HL-60 (cell line): Measurements from ENCODE around the gene BCAN.

Experiments used
- CTCF ChIP-seq: IDR thresholded peaks from one replicate; pipeline ENCODE4 v1.5.1; 2011; ENCODE audit warnings: low read length, control low read depth, inconsistent platforms; ENCODE audit not compliant: insufficient read depth
- POLR2AphosphoS5 ChIP-seq: IDR thresholded peaks from 2 replicates; pipeline ENCODE4 v1.6.1; 2012; ENCODE audit warnings: low read depth
- TF ChIP-seq, protein P1 (sequence below): IDR thresholded peaks from 2 replicates; pipeline ENCODE4 v1.6.1; 2012; ENCODE audit warnings: low read depth; ENCODE audit not compliant: insufficient replicate concordance

DNA sequence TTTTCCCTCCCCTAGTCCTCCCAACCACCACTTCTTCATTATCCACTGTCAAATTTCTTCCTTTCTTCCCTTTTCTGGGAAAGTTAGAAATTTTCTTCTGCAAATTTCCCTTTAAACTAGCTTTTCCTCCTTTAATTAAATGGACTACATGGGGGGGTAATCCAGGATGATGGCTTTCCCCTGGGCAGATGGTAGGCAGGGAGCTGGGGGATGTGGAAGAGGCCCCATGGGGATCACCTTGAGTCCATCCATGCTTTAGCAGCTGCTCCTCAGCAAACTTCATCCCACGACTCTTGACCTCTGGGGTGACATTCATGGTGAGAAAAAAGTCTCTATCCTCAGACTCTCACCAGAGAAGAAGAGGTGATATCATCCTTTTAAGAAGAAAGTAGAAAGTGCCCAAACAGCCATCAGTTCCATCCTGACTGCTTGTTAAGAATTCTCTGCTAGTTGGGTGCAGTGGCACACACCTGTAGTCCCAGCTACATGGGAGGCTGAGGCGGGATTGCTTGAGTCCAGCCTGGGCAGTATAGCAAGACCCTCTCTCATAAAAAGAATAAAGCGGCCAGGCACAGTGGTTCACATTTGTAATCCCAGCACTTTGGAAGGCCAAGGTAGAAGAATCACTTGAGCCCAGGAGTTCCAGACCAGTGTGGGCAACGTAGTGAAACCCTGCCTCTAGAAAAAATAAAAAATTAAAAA lies 43.0 kb upstream of the BCAN start:
- TF ChIP-seq CTCF (no peak), POLR2AphosphoS5 (no peak)
- TF ChIP-seq, protein P1, sequence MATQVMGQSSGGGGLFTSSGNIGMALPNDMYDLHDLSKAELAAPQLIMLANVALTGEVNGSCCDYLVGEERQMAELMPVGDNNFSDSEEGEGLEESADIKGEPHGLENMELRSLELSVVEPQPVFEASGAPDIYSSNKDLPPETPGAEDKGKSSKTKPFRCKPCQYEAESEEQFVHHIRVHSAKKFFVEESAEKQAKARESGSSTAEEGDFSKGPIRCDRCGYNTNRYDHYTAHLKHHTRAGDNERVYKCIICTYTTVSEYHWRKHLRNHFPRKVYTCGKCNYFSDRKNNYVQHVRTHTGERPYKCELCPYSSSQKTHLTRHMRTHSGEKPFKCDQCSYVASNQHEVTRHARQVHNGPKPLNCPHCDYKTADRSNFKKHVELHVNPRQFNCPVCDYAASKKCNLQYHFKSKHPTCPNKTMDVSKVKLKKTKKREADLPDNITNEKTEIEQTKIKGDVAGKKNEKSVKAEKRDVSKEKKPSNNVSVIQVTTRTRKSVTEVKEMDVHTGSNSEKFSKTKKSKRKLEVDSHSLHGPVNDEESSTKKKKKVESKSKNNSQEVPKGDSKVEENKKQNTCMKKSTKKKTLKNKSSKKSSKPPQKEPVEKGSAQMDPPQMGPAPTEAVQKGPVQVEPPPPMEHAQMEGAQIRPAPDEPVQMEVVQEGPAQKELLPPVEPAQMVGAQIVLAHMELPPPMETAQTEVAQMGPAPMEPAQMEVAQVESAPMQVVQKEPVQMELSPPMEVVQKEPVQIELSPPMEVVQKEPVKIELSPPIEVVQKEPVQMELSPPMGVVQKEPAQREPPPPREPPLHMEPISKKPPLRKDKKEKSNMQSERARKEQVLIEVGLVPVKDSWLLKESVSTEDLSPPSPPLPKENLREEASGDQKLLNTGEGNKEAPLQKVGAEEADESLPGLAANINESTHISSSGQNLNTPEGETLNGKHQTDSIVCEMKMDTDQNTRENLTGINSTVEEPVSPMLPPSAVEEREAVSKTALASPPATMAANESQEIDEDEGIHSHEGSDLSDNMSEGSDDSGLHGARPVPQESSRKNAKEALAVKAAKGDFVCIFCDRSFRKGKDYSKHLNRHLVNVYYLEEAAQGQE = no peak
